T-helper 1 cell treated with Interleukin-12 subunit alpha and Interleukin-12 subunit beta and Interleukin-4 antibody, amounts not matched to agents 30 ng/mL and 1 ng/mL, for 36 hours (primary cell): ENCODE measurements around the gene PCBD2. TPM values are rescaled to one million over a fixed set of nuclear protein-coding genes. Genes with fewer than 3 reads are reported as not detected.
"Not testable (repeated sequence)": the region's sequence is repeated elsewhere in the genome, so short reads cannot be mapped to it uniquely, and the experiment has no call there.

Experiments used
- intact Hi-C: fragments of 100-400 bp; cut with micrococcal nuclease; formaldehyde crosslinking; loops from one replicate; pipeline ENCODE4 v1.15.1; 2024
- total RNA-seq: library from RNA; stranded (reverse); gene quantifications from 2 replicates; pipeline ENCODE4 v1.2.3, GENCODE V29; 2022

Gene PCBD2
- total RNA-seq, result 13.2 and 14.2 TPM in 2 replicates

DNA sequence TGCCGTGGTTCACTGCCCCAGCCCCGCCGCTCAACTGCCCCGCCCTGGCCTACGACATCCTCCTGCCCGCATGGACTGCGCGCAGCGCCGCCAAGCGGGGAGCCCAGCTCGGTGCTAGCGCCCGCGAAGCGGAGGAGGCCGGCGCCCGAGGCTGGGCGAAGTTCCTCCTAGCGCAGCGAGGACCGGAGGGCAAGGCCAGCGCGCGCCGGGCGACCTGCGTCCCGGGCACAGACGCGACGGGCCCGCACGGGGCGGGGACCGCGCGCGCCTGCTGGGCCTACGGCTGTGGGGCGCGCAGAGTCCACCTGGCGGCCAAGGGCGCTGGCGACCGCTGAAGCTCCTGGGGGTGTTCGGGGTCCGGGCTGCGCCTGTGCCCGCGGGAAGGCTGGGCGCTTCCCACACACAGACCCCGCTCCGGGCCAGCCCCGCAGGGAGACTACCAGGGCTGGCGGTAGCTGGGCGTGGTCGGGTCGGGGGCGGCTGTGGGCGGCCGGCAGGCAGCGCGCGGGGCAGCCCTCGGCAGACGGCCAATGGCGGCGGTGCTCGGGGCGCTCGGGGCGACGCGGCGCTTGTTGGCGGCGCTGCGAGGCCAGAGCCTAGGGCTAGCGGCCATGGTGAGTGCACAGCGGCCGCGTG, at the start of gene PCBD2:
PCBD2 (plus strand) TSS at position 522 of the 636 bp plus-strand sequence; CDS start at position 531, 9 bp downstream.
- intact Hi-C loops, result loop anchor here (1.0 to 2.0 kb wide), 16 partner anchors 16 to 728 kb away; partner anchors contain the start of genes C5orf24, CAMLG, DDX46 and JADE2

DNA sequence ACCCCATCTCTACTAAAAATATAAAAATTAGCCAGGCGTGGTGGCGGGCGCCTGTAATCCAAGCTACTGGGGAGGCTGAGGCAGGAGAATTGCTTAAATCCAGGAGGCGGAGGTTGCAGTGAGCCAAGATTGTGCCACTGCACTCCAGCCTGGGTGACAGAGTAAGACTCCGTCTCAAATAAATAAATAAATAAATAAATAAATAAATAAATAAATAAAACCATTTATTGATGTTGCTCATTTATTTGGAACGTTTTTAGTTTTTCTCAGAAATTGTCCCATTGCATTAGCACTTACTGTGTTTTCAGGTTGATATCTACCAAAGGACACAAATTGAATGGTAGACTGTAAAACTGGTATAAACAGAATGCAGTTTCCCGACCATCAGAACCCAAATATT, 48.5 kb upstream of the PCBD2 start:
- intact Hi-C loops, result not testable (repeated sequence)

DNA sequence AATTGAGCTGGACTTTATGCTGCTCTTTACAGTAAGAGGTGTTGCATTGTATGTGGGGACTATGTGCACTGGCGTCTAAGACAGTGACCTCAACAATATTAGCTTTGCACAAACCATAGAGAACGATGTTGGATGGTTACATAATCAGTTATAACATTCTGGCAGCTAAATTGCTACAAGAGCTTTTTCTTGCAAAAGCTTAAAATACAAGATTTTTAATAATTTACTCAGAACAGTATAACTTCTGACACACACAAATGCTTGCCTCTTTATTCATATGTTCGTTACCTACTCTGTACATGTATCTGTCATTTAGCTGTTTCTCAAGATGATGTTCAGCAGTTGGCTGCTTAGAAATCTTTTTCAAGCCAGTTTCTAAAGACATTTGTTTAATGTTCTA, 47.5 kb upstream of the PCBD2 start:
- intact Hi-C loops, result no loop called here

DNA sequence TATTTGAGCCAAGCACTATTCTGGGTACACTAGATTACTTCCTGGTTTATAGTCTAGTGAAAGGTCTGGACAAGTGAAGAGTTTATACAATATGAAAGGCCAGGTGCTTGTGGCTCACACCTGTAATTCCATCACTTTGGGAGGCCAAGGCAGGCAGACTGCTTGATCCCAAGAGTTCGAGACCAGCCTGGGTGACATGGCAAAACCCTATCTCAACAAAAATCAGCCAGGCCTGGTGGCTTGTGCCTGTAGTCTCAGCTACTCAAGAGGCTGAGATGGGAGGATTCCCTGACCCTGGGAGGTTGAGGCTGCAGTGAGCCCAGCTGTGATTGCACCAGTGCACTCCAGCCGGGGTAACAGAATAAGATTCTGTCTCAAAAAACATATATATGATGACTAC, 40.2 kb upstream of the PCBD2 start:
- intact Hi-C loops, result no loop called here

DNA sequence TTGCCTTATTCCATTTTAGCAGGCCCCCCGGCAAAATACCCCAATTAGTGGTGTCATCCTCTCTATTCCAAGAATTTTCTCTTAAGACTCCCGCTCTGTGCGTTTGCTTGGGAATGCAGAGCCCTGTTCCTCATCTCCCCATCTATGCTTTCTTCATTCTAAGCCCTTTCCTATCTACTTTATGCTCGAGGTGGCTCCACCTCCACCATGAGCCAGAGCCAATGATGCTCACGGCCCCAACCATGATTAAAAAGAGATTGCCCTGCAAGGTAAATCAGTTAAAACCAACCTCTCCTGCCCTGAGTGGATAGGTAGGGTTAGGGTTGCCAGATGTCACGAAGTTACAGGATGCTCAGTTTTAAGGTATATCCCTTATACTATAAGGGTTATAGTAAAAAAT, 31.4 kb upstream of the PCBD2 start:
- intact Hi-C loops, result loop anchor here (1.0 to 10.0 kb wide), 4 partner anchors 225 to 697 kb away; partner anchors contain the start of genes JADE2, PPP2CA, SEC24A and SKP1

DNA sequence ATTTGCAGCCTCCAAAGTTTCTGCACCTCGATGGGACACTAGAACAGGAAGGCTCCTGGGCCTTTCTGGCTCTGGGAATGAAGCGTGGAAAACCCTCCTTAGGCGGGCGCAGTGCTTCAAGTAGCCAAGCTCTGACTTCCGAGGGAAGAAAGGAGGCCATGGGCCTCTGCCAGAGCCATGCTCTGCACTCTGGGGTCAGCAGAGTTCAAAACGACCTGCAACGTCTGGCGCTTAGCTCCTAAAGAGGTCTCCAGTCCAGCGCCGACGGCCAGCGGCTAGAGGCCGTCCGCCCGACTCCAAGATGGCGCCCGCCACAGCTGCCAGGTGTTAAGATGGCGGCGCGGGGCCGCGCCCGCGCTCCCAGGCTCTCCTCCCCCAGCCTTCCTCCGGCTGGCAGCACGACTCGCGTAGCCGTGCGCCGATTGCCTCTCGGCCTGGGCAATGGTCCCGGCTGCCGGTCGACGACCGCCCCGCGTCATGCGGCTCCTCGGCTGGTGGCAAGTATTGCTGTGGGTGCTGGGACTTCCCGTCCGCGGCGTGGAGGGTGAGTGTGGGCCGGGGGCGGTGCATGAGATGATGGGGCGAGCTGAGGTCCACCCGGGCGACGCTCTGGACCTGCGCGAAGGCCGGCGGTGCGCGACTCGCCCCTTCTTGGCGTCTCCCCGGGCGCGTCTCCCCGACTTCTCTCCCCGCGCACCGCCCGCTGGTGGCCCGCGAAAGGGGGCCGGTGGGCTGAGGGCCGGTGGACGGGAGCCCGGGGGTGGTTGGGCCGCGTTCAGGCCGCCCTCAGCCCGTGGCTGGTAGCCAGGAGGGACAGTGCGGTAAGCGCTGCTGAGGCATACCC, 30.7 kb upstream of the PCBD2 start, which contains the start of gene TXNDC15:
TXNDC15 (plus strand) TSS at position 385 of the 844 bp plus-strand sequence; CDS start at position 442, 57 bp downstream.
- intact Hi-C loops, result loop anchor here (1.0 to 10.0 kb wide), 11 partner anchors 15 to 697 kb away; partner anchors contain the start of genes CAMLG, CDKL3, DDX46 and JADE2

DNA sequence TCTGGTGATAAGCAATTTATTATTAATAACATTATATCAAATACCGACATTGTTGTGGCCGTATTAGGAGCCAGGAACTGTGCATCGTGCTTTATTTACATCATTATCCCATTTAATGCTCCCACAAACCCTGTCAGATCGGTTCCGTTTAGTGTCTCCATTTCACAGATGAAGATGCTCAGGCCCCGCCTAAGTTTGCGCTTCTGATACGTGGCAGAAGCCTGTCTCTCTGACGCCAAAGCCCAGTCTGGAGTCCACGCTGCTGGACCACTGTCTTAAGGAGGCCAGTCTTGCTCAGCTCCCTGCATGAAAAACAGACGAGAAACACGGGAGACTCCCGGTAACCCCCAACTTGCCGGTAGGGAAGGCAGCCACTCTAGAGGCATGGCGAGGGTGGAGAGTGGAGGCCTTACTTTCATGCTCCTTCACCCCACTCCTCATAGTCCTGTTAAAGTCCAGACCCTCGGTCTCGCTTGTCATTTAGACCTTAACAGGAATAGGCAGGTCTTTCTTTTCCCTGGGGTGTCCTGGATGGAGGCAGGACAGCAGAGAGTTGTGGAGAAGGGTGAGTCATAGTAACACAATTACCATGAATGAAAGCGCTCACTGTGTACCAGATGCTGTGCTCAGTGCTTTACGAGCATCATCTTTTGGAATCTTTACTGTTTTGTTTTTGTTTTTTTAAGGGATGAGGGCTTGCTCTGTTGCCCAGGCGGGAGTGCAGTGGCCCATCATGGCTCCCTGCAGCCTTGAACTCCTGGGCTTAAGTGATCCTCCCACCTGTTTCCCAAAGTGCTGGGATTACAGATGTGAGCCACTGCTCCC, 29.9 kb upstream of the PCBD2 start:
- intact Hi-C loops, result loop anchor here (1.0 to 10.0 kb wide), 9 partner anchors 16 to 650 kb away; partner anchors contain the start of genes CAMLG, CDKL3, DDX46 and JADE2

DNA sequence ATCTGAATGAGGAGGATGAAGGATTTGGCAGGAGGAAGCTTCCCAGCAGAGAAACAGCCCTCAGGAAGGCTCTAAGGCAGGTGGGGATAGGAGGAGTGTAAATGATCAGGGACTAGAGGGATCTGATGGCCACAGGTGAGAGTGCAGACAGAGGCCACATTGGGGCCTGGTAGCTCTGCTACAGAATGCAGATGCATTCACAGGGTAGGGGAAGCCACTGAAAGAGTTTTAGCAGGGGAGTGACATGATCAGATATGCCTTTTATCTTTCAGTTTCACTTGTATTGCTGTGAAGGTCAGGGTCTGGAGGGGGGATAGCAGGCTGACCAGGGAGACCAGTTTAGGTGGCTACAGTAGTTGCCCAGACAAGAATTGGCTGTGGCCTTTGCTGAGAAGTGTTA, 27.8 kb upstream of the PCBD2 start:
- intact Hi-C loops, result loop anchor here (10.0 kb wide), 2 partner anchors 352 to 652 kb away; partner anchors contain the start of genes JADE2 and PPP2CA

DNA sequence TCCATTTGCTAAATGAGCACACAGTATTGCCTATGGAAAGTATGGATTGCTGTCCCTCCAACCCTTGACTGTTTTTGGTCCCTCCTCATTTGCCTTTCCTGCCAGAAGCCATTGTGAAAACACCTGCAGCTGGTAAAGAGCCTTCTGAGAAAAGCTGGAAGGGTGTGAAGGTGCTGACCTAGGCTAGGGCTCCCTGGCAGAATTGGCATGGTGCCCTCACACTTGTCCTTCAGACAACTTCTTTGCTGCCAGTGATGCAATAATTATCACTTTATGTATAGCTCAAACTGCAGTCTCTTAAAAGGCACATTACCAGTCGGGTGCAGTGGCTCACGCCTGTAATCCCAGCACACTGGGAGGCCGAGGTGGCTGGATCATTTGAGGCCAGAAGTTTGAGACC, 26.5 kb upstream of the PCBD2 start:
- intact Hi-C loops, result loop anchor here (10.0 kb wide), 2 partner anchors 354 to 654 kb away; partner anchors contain the start of genes JADE2 and PPP2CA

DNA sequence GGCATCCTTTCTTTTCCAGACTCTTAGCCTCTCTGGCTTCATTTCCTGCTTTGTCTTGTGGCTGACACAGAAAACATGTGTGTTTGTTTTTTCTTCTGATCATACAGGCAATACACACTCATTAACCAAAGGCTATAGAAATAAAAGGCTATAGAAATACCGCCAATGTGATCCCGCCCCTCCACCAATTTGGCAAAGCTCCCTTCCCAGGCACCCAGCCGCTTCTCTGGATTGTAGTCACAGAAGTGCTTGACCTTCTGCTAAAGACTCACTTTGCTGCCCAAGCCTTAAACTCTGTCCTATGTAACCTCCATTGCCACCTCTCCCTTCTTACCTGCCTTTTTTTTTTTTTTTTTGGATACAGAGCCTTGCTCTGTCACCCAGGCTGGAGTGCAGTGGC, 25.5 kb upstream of the PCBD2 start:
- intact Hi-C loops, result loop anchor here (10.0 kb wide), 2 partner anchors 355 to 655 kb away; partner anchors contain the start of genes JADE2 and PPP2CA

DNA sequence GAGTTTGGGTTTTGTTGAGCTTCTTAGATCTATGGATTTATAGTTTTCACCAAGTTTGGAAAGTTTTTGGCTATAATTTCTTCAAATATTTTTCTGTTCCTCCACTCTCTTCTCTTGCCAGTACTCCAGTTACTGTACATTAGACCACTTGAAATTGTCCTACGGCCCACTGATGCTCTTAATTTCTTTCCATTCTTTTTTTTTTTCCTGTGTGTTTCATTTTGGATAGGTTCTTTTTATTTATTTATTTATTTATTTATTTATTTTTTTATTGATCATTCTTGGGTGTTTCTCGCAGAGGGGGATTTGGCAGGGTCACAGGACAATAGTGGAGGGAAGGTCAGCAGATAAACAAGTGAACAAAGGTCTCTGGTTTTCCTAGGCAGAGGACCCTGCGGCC, 24.0 kb upstream of the PCBD2 start:
- intact Hi-C loops, result not testable (repeated sequence)

DNA sequence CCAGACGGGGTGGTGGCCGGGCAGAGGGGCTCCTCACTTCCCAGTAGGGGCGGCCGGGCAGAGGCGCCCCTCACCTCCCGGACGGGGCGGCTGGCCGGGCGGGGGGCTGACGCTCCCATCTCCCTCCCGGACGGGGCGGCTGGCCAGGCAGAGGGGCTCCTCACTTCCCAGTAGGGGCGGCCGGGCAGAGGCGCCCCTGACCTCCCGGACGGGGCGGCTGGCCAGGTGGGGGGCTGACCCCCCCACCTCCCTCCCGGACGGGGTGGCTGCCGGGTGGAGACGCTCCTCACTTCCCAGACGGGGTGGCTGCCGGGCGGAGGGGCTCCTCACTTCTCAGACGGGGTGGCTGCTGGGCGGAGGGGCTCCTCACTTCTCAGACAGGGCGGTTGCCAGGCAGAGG, 23.2 kb upstream of the PCBD2 start:
- intact Hi-C loops, result not testable (repeated sequence)

DNA sequence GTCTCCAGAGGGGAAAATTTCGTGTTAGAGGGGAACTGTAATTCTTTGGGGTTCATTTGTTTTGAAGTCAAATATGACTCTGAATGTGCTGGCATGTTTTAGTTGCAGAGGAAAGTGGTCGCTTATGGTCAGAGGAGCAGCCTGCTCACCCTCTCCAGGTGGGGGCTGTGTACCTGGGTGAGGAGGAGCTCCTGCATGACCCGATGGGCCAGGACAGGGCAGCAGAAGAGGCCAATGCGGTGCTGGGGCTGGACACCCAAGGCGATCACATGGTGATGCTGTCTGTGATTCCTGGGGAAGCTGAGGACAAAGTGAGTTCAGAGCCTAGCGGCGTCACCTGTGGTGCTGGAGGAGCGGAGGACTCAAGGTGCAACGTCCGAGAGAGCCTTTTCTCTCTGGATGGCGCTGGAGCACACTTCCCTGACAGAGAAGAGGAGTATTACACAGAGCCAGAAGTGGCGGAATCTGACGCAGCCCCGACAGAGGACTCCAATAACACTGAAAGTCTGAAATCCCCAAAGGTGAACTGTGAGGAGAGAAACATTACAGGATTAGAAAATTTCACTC, 17.3 kb upstream of the PCBD2 start:
- intact Hi-C loops, result no loop called here

DNA sequence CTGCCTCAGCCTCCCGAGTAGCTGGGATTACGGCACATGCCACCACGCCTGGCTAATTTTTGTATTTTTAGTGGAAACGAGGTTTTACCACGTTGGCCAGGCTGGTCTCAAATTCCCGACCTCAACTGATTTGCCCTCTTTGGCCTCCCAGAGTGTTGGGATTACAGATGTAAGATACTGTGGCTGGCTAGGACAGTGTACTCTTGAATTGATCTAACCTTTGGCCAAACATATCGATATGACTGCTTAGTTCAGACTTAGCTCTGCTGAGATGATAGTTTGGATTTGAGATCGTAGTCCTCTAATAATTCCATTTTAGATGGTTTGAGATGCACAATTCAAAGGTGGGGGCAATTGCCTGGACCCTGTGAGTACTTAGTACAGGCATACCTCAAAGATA, 15.6 kb upstream of the PCBD2 start:
- intact Hi-C loops, result no loop called here

DNA sequence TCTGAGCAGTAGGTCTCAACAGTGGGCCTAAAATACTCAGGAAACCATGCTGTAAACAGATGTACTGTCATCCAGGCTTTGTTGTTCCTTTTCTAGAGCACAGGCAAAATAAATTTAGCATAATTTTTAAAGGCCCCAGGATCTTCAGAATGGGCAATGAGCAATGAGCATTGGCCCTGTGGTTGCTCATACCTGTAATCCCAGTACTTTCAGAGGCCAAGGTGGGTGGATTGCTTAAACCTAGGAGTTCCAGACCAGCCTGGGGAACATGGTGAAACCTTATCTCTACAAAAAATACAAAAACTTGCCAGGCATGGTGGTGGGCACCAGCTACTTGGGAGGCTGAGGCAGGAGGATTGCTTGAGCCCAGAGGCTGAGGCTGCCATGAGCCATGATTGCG, 13.5 kb upstream of the PCBD2 start:
- intact Hi-C loops, result no loop called here

DNA sequence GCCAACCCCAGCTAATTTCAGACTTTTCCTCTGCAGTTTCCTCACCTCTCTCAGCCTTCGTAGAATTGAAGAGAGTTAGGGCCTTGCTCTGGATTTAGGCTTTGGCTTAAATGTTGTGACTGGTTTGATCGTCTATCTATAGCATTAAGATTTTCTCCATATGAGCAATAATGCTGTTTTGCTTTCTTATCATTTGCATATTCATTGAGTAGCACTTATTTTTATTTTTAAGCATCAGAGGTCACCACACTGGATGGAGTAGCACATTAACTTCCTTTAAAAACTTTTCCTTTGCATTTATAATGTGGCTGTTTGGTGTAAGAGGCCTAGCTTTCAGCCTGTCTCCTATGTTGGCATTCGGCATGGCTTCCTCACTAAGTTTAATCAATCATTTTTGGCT, 12.6 kb upstream of the PCBD2 start:
- intact Hi-C loops, result no loop called here

DNA sequence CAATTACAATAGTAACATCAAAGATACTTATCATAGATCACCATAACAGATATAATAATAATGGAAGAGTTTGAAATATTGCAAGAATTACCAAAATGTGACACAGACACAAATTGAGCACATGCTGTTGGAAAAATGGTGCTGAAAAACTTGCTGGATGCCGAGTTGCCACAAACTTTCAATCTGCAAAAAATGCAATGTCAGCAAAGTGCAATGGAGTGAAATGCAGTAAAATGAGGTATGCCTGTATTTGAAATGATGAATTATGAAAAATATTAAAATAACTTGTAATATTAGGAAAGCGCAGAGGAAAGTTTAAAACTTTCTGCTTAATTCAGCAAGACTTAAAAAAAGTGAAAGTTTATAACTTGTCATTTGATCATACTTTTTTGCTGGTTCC, 12.0 kb upstream of the PCBD2 start:
- intact Hi-C loops, result no loop called here

DNA sequence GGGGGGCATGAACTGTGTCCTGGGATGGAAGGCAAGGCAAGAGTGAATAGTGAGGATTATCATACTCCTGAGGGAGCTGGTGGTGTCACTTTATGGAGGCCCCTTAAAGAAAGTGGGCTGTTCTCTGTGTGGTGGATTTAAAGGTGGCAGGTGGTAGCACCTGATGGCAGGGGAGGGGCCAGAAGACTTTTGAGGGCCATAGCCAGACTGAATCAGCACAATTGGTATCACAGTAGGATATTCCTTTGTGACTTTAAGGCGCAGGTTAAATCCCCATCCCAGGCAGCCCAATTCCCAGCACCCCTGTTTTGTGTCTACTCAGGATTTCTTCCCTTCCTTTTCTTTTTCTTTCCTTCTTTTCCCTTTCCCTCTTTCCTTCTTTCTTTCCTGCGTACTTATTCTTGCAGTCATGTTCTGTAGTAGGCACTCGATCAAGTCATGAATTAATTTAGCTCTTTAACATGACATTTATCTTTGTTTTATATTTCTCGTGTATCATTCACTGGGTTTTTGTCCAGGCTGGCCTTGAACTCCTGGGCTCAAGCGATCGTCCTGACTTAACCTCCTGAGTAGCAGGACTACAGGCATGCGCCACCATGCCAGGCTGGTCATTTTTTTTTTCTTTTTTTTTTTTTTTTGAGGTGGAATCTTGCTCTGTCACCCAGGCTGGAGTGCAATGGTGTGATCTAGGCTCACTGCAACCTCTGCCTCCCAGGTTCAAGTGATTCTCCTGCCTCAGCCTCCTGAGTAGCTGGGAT, 11.0 kb upstream of the PCBD2 start:
- intact Hi-C loops, result no loop called here

DNA sequence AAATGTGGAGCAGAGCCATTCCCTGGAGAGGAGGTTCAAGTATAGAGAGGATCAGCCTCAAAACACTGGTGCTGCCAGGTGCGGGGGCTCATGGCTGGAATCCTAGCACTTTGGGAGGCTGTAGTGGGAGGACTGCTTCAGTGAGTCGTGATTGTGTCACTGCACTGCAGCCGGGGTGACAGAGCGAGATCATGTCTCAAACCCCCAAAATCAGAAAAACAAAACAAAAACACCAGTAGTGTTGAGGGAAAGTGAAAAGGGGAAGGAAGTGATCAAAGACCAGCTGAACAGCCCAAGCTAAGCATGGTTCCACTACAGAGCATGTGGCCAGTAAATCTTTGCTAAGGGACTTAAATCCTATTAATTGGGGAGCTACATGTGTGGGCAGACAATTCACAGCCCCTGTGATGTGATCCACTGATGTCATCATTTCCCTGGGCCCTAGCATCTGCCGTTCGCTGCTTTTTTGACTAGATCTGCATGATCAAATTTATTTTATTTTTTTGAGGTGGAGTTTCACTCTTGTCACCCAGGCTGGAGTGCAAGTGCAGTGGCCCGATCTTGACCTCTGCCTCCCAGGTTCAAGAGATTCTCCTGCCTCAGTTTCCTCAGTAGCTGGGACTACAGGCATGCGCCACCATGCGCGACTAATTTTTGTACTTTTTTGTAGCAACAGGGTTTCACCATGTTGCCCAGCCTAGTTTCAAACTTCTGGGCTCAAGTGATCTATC, 2.7 kb upstream of the PCBD2 start:
- intact Hi-C loops, result no loop called here
